GM23338 (cell line): ENCODE measurements around the gene DYTN. TPM values are rescaled to one million over a fixed set of nuclear protein-coding genes. Genes with fewer than 3 reads are reported as not detected.

Experiments
- ATAC-seq: fragments of 200-7000 bp; cut with Tn5 transposase; 3 replicates; pipeline ENCODE4 v1.9.1; 2020
- DNase-seq: peaks from one replicate; pipeline ENCODE4 v3.0.0-alpha.2; 2015; ENCODE audit warnings: low spot score
- H2AFZ ChIP-seq: fragments of 200-600 bp; sonication (generic); 2 replicates; pipeline ENCODE4 v1.8.0; 2016; ENCODE audit warnings: antibody characterized with exemption, mild to moderate bottlenecking, moderate library complexity
- H3F3A ChIP-seq: fragments of 200-600 bp; sonication (generic); replicated peaks from 2 replicates; pipeline ENCODE4 v1.8.0; 2017; ENCODE audit warnings: antibody characterized with exemption, mixed run types, low read depth
- H3K27ac ChIP-seq: fragments of 200-600 bp; sonication (generic); 2 replicates; pipeline ENCODE4 v1.6.1; 2016; ENCODE audit warnings: low read depth
- H3K27me3 ChIP-seq: fragments of 200-600 bp; sonication (generic); 2 replicates; pipeline ENCODE4 v1.8.0; 2016; ENCODE audit warnings: mild to moderate bottlenecking, mixed run types, moderate library complexity; ENCODE audit not compliant: insufficient read depth
- H3K36me3 ChIP-seq: fragments of 200-600 bp; sonication (generic); 2 replicates; pipeline ENCODE4 v1.8.0; 2016; ENCODE audit warnings: mild to moderate bottlenecking; ENCODE audit not compliant: insufficient read depth
- H3K4me1 ChIP-seq: fragments of 200-600 bp; sonication (generic); 2 replicates; pipeline ENCODE4 v1.8.0; 2016; ENCODE audit warnings: mild to moderate bottlenecking, moderate library complexity; ENCODE audit not compliant: insufficient read depth
- H3K4me2 ChIP-seq: fragments of 200-600 bp; sonication (generic); 2 replicates; pipeline ENCODE4 v1.7.1; 2017; ENCODE audit warnings: mixed run types
- H3K4me3 ChIP-seq: fragments of 200-600 bp; sonication (generic); 2 replicates; pipeline ENCODE4 v1.6.1; 2016; ENCODE audit warnings: mixed run types
- H3K79me2 ChIP-seq: fragments of 200-600 bp; sonication (generic); replicated peaks from 2 replicates; pipeline ENCODE4 v1.8.0; 2017; ENCODE audit warnings: mild to moderate bottlenecking; ENCODE audit not compliant: insufficient read depth
- H3K9me2 ChIP-seq: fragments of 200-600 bp; sonication (generic); 2 replicates; pipeline ENCODE4 v1.8.0; 2017; ENCODE audit not compliant: insufficient read depth
- H4K20me1 ChIP-seq: fragments of 200-600 bp; sonication (generic); replicated peaks from 2 replicates; pipeline ENCODE4 v1.8.0; 2017; ENCODE audit warnings: mild to moderate bottlenecking; ENCODE audit not compliant: insufficient read depth
- H3K27ac Mint-ChIP-seq: 2 replicates; pipeline ENCODE4 v1.8.0; 2020; ENCODE audit warnings: inconsistent platforms, mild to moderate bottlenecking, moderate library complexity, mixed read lengths
- H3K27me3 Mint-ChIP-seq: 3 replicates; pipeline ENCODE4 v1.8.0; 2022; ENCODE audit warnings: low read depth, mild to moderate bottlenecking, moderate library complexity, mixed read lengths, inconsistent platforms; ENCODE audit not compliant: insufficient read depth, poor library complexity
- H3K36me3 Mint-ChIP-seq: 3 replicates; pipeline ENCODE4 v1.8.0; 2021; ENCODE audit warnings: low read depth, mild to moderate bottlenecking, inconsistent platforms, moderate library complexity, mixed read lengths
- H3K4me1 Mint-ChIP-seq: 3 replicates; pipeline ENCODE4 v1.8.0; 2020; ENCODE audit warnings: mild to moderate bottlenecking, inconsistent platforms, mixed read lengths
- H3K4me3 Mint-ChIP-seq: 3 replicates; pipeline ENCODE4 v1.8.0; 2021; ENCODE audit warnings: moderate library complexity, mild to moderate bottlenecking, inconsistent platforms, mixed read lengths
- H3K9me3 Mint-ChIP-seq: 3 replicates; pipeline ENCODE4 v1.8.0; 2020; ENCODE audit warnings: moderate library complexity, mild to moderate bottlenecking, inconsistent platforms, mixed read lengths
- ETS1 ChIP-seq: IDR thresholded peaks from 2 replicates; pipeline ENCODE4 v1.6.1; 2016; ENCODE audit warnings: antibody characterized with exemption
- EZH2 ChIP-seq: fragments of 200-600 bp; sonication (generic); IDR thresholded peaks from one replicate; pipeline ENCODE4 v1.8.0; 2017; ENCODE audit warnings: antibody characterized with exemption, mild to moderate bottlenecking, low read depth; ENCODE audit not compliant: unreplicated experiment
- EZH2phosphoT487 ChIP-seq: fragments of 200-600 bp; sonication (generic); IDR thresholded peaks from one replicate; pipeline ENCODE4 v1.8.1; 2018; ENCODE audit warnings: antibody characterized with exemption; ENCODE audit not compliant: unreplicated experiment
- JUNB ChIP-seq: IDR thresholded peaks from one replicate; pipeline ENCODE4 v1.6.1; 2016; ENCODE audit warnings: antibody characterized with exemption; ENCODE audit not compliant: unreplicated experiment
- NANOG ChIP-seq: IDR thresholded peaks from 2 replicates; pipeline ENCODE4 v1.6.1; 2016; ENCODE audit warnings: antibody characterized with exemption, borderline replicate concordance
- POLR2AphosphoS5 ChIP-seq: IDR thresholded peaks from 2 replicates; pipeline ENCODE4 v1.6.1; 2016; ENCODE audit warnings: antibody characterized with exemption, low read depth
- REST ChIP-seq: IDR thresholded peaks from one replicate; pipeline ENCODE4 v1.6.1; 2018; ENCODE audit warnings: antibody characterized with exemption; ENCODE audit not compliant: unreplicated experiment
- ZNF114 ChIP-seq: fragments of 250-450 bp; sonication (Bioruptor Pico); IDR thresholded peaks from 2 replicates; pipeline ENCODE4 v1.5.0; 2020; ENCODE audit warnings: mild to moderate bottlenecking, moderate library complexity
- ZNF331 ChIP-seq: fragments of 250-450 bp; sonication (Bioruptor Pico); IDR thresholded peaks from 2 replicates; pipeline ENCODE4 v1.5.0; 2020; ENCODE audit warnings: low read depth, mild to moderate bottlenecking, moderate library complexity
- polyA plus RNA-seq: library from polyadenylated mRNA; unstranded; fragments of >200 nt; fragmentation: Nextera tagmentation; extraction: Ambion mirVana; gene quantifications from 2 replicates; pipeline ENCODE4 v1.2.1, GENCODE V29; 2016
- total RNA-seq: library from RNA; depleted of rRNA; stranded (reverse); fragments of >200 nt; shearing (Covaris generic); gene quantifications from 2 replicates; pipeline ENCODE4 v1.2.3, GENCODE V29; 2014

DYTN gene
- total and polyA plus RNA-seq, 2 experiments from 2014 or later = not detected

- no peak overlapping the region for H3K4me3 ChIP-seq
- H3K9me2 ChIP-seq = peaks cover 6% of the 10 kb centered on the region; the same call in 1 of the 2 replicates
- H3K27me3 ChIP-seq = no peaks in the 10 kb centered on the region
- H3F3A ChIP-seq = no peaks in the 10 kb centered on the region
- Mint-ChIP-seq H3K36me3 (no peaks in the 10 kb centered on the region), H3K4me3 (no peak overlapping the region), H3K4me1 (peaks cover 2% of the 10 kb centered on the region; the same call in 1 of the 3 replicates), H3K27me3 (no peaks in the 10 kb centered on the region), H3K9me3 (peaks cover 7% of the 10 kb centered on the region; the same call in 2 of the 3 replicates), H3K27ac (no peak overlapping the region)
- no peak for DNase-seq
- no peak for TF ChIP-seq EZH2
- H3K36me3 ChIP-seq = no peaks in the 10 kb centered on the region
- H2AFZ ChIP-seq = no peak overlapping the region
- H3K4me1 ChIP-seq = no peaks in the 10 kb centered on the region
- no peaks in the 10 kb centered on the region for H4K20me1 ChIP-seq
- no peak overlapping the region for H3K27ac ChIP-seq
- H3K4me2 ChIP-seq = no peak overlapping the region
- ATAC-seq = no peak
- no peaks in the 10 kb centered on the region for H3K79me2 ChIP-seq
Observed at GRCh38 chr2:206723288-206723687, 5.1 kb upstream of the DYTN start.

- H3K4me1 ChIP-seq = 0 out of 2 replicates have a peak, but pooled peaks cover 5% of the 10 kb centered on the region
- Mint-ChIP-seq H3K4me1 (peaks cover 5% of the 10 kb centered on the region; the same call in 2 of the 3 replicates), H3K27ac (no peak overlapping the region; the same call in 1 of the 2 replicates), H3K4me3 (no peak overlapping the region), H3K27me3 (no peaks in the 10 kb centered on the region), H3K9me3 (peaks cover 7% of the 10 kb centered on the region; the same call in 2 of the 3 replicates), H3K36me3 (no peaks in the 10 kb centered on the region)
- H3K4me3 ChIP-seq = no peak overlapping the region
- H3K9me2 ChIP-seq = peaks cover 3% of the 10 kb centered on the region; the same call in 1 of the 2 replicates
- no peaks in the 10 kb centered on the region for H3K27me3 ChIP-seq
- ATAC-seq = no peak
- no peaks in the 10 kb centered on the region for H3K36me3 ChIP-seq
- H3K27ac ChIP-seq = no peak overlapping the region
- peak overlapping the region; percentile 83; the same call in 1 of the 2 replicates for H2AFZ ChIP-seq
- H3K4me2 ChIP-seq = no peak overlapping the region
- H4K20me1 ChIP-seq = no peaks in the 10 kb centered on the region
- no peaks in the 10 kb centered on the region for H3F3A ChIP-seq
- H3K79me2 ChIP-seq = no peaks in the 10 kb centered on the region
- no peak for DNase-seq
- no peak for TF ChIP-seq NANOG
- no peak for TF ChIP-seq EZH2phosphoT487
- TF ChIP-seq POLR2AphosphoS5 = no peak
- no peak for TF ChIP-seq EZH2
- TF ChIP-seq ZNF331 = no peak
- no peak for TF ChIP-seq JUNB
- TF ChIP-seq REST = no peak
- no peak for TF ChIP-seq ZNF114 (CRISPR knock-in tag)
- TF ChIP-seq ETS1 = no peak
Observed at GRCh38 chr2:206721256-206721920, 3.2 kb upstream of the DYTN start.
